HTERT RPE-1 (cell line): ENCODE data around the gene ZNF700.
"Not testable (repeated sequence)": the region's sequence is repeated elsewhere in the genome, so short reads cannot be mapped to it uniquely, and the experiment has no call there.

Source experiments
- in situ Hi-C: fragments of 300-500 bp; cut with MboI; formaldehyde crosslinking; loops from 4 replicates; pipeline ENCODE4 v1.14.3; 2020; ENCODE audit warnings: low sequenced_read_pairs

The ZNF700 gene

GRCh38 chr19:11987405-11988281, 62.7 kb downstream of the ZNF700 start:
- in situ Hi-C loops, result no loop called here

GRCh38 chr19:11989112-11989456, 64.2 kb downstream of the ZNF700 start:
- in situ Hi-C loops, result no loop called here

- in situ Hi-C loops, result not testable (repeated sequence)
Measured at GRCh38 chr19:11991921-11992320, 67.0 kb downstream of the ZNF700 start.

GRCh38 chr19:11995174-11995573, 70.3 kb downstream of the ZNF700 start:
- in situ Hi-C loops, result no loop called here
